ENCODE data around the gene CPSF6. TPM values are rescaled to one million over a fixed set of nuclear protein-coding genes. Genes with fewer than 3 reads are reported as not detected.

Gene CPSF6
- total RNA-seq, 1 experiment from 2014 or later = 96.7 TPM

- intact Hi-C loops (cut with micrococcal nuclease) = loop anchor here (1.0 to 2.0 kb wide), 2 partner anchors 68 to 349 kb away; partner anchors contain the start of gene YEATS4
- H3K4me1 ChIP-seq (ENCODE audit: insufficient read depth, low read length) = no peaks in the 10 kb centered on the region
- H3K36me3 ChIP-seq (ENCODE audit: low read depth, low read length) = no peaks in the 10 kb centered on the region
- peak; percentile 100 for ATAC-seq
- H3F3A ChIP-seq (ENCODE audit: low read length, unreplicated experiment) = no peaks in the 10 kb centered on the region
- ChIA-PET CTCF (interaction anchor here (0.5 to 1.2 kb wide), 7 partner anchors 25 to 349 kb away, joined by 3 to 6 read pairs (median 4); no protein-coding TSS in a partner anchor), POLR2A (ENCODE audit: unreplicated experiment) (interaction anchor here (0.6 kb wide), 1 partner anchor 441 kb away, joined by 4 read pairs; no protein-coding TSS in a partner anchor)
- no peak overlapping the region for H3K4me3 ChIP-seq (ENCODE audit: low read length)
- H3K79me2 ChIP-seq (ENCODE audit: low read length) = no peaks in the 10 kb centered on the region
- no TSS peak for BruUV-seq (replicated peaks)
- no peaks in the 10 kb centered on the region for H3K9me3 ChIP-seq (ENCODE audit: low read length)
- peaks cover 3% of the 10 kb centered on the region; the same call in 1 of the 2 replicates for H3K27me3 ChIP-seq (ENCODE audit: low read length)
- 0 out of 2 replicates have a peak overlapping the region, but pooled peaks have one; percentile 24 for H2AFZ ChIP-seq (ENCODE audit: low read length)
- H3K4me2 ChIP-seq (ENCODE audit: low read length) = peak overlapping the region; percentile 23; the same call in 1 of the 2 replicates
- peak; percentile 90 for DNase-seq
- H3K27ac ChIP-seq (ENCODE audit: low read length) = no peak overlapping the region
- H3K9me2 ChIP-seq (replicated peaks; ENCODE audit: low read length) = no peaks in the 10 kb centered on the region
- no peak for TF ChIP-seq EZH2phosphoT487 (IDR thresholded peaks at IDR 0.05; ENCODE audit: borderline replicate concordance, low read length)
- TF ChIP-seq CTCF (conservative IDR thresholded peaks at IDR 0.05; ENCODE audit: low read depth, low read length) = peak; percentile 96
- H4K20me1 ChIP-seq (ENCODE audit: low read length) = no peaks in the 10 kb centered on the region
- no peak overlapping the region for H3K9ac ChIP-seq (ENCODE audit: low read length)
These were observed 51.3 kb downstream of the CPSF6 start for GRCh38 chr12:69290545-69291277.

- ChIA-PET CTCF (interaction anchor here (0.6 to 1.2 kb wide), 5 partner anchors 39 to 348 kb away, joined by 3 to 6 read pairs (median 4); no protein-coding TSS in a partner anchor), POLR2A (ENCODE audit: unreplicated experiment) (no interaction called here)
- Histone ChIP-seq H3K79me2 (ENCODE audit: low read length) (no peaks in the 10 kb centered on the region), H3K9ac (ENCODE audit: low read length) (no peak overlapping the region), H3K27ac (ENCODE audit: low read length) (no peak overlapping the region), H2AFZ (ENCODE audit: low read length) (no peak overlapping the region), H3K27me3 (ENCODE audit: low read length) (peaks cover 3% of the 10 kb centered on the region; the same call in 1 of the 2 replicates), H4K20me1 (ENCODE audit: low read length) (no peaks in the 10 kb centered on the region), H3K9me2 (replicated peaks; ENCODE audit: low read length) (no peaks in the 10 kb centered on the region), H3K4me3 (ENCODE audit: low read length) (no peak overlapping the region), H3K9me3 (ENCODE audit: low read length) (no peaks in the 10 kb centered on the region), H3F3A (ENCODE audit: low read length, unreplicated experiment) (no peaks in the 10 kb centered on the region), H3K4me2 (ENCODE audit: low read length) (no peak overlapping the region), H3K36me3 (ENCODE audit: low read depth, low read length) (no peaks in the 10 kb centered on the region), H3K4me1 (ENCODE audit: insufficient read depth, low read length) (no peaks in the 10 kb centered on the region)
- TF ChIP-seq CTCF (conservative IDR thresholded peaks at IDR 0.05; ENCODE audit: low read depth, low read length) (peak; percentile 2; the same call in 1 of the 2 replicates), EZH2phosphoT487 (IDR thresholded peaks at IDR 0.05; ENCODE audit: borderline replicate concordance, low read length) (no peak)
- intact Hi-C loops (cut with micrococcal nuclease) = loop anchor here (1.0 to 2.0 kb wide), 2 partner anchors 68 to 348 kb away; partner anchors contain the start of gene YEATS4
- no TSS peak for BruUV-seq (replicated peaks)
- DNase-seq (no peak), ATAC-seq (no peak)
These were observed 51.9 kb downstream of the CPSF6 start for GRCh38 chr12:69291278-69291593.

- no peaks in the 10 kb centered on the region for H4K20me1 ChIP-seq (ENCODE audit: low read length)
- H3K4me2 ChIP-seq (ENCODE audit: low read length) = no peak overlapping the region
- no peaks in the 10 kb centered on the region for H3F3A ChIP-seq (ENCODE audit: low read length, unreplicated experiment)
- TF ChIP-seq EZH2 (IDR thresholded peaks at IDR 0.05; ENCODE audit: low read length, unreplicated experiment) (no peak), EZH2phosphoT487 (IDR thresholded peaks at IDR 0.05; ENCODE audit: borderline replicate concordance, low read length) (no peak), CTCF (conservative IDR thresholded peaks at IDR 0.05; ENCODE audit: low read depth, low read length) (no peak)
- H3K79me2 ChIP-seq (ENCODE audit: low read length) = no peaks in the 10 kb centered on the region
- ChIA-PET POLR2A (ENCODE audit: unreplicated experiment) (no interaction called here), CTCF (no interaction called here)
- no peak overlapping the region for H3K27ac ChIP-seq (ENCODE audit: low read length)
- no peak overlapping the region for H3K4me3 ChIP-seq (ENCODE audit: low read length)
- H2AFZ ChIP-seq (ENCODE audit: low read length) = no peak overlapping the region
- no TSS peak for BruUV-seq (replicated peaks)
- H3K9me3 ChIP-seq (ENCODE audit: low read length) = no peaks in the 10 kb centered on the region
- H3K9ac ChIP-seq (ENCODE audit: low read length) = no peak overlapping the region
- H3K36me3 ChIP-seq (ENCODE audit: low read depth, low read length) = no peaks in the 10 kb centered on the region
- DNase-seq (no peak), ATAC-seq (no peak)
- no peaks in the 10 kb centered on the region for H3K4me1 ChIP-seq (ENCODE audit: insufficient read depth, low read length)
- no peaks in the 10 kb centered on the region for H3K9me2 ChIP-seq (replicated peaks; ENCODE audit: low read length)
- intact Hi-C loops (cut with micrococcal nuclease) = no loop called here
- H3K27me3 ChIP-seq (ENCODE audit: low read length) = 0 out of 2 replicates have a peak, but pooled peaks cover 3% of the 10 kb centered on the region
These were observed 58.8 kb downstream of the CPSF6 start for GRCh38 chr12:69298133-69298532.

Measured in PC-3 (cell line).